Activated naive CD4-positive, alpha-beta T cell treated with anti-CD3 and anti-CD28 coated beads, Interleukin-2, amount 10 ng/mL, durations not matched to agents 7 days and 5 days (primary cell): ENCODE data around the gene MRPS18A.
"Not testable (repeated sequence)": the region's sequence is repeated elsewhere in the genome, so short reads cannot be mapped to it uniquely, and the experiment has no call there.

Source experiments
- CTCF ChIA-PET: fragments of 350-600 bp; sonication (Branson Sonifier 250); formaldehyde crosslinking; loops from one replicate; lab custom pipeline; 2021; ENCODE audit warnings: antibody characterized with exemption; lab: Charles Lee
- DNase-seq: peaks from one replicate; pipeline ENCODE4 v3.0.0-alpha.2; 2020
- H3K27ac Mint-ChIP-seq: one replicate; pipeline ENCODE4 v1.8.0; 2021; ENCODE audit warnings: mild to moderate bottlenecking, moderate library complexity, mixed read lengths
- H3K27me3 Mint-ChIP-seq: one replicate; pipeline ENCODE4 v1.8.0; 2021; ENCODE audit warnings: mild to moderate bottlenecking, mixed read lengths
- H3K36me3 Mint-ChIP-seq: one replicate; pipeline ENCODE4 v1.8.0; 2021; ENCODE audit warnings: mixed read lengths
- H3K4me1 Mint-ChIP-seq: one replicate; pipeline ENCODE4 v1.8.0; 2021; ENCODE audit warnings: mixed read lengths
- H3K4me3 Mint-ChIP-seq: one replicate; pipeline ENCODE4 v1.8.0; 2021; ENCODE audit warnings: mild to moderate bottlenecking, moderate library complexity, mixed read lengths
- H3K9me3 Mint-ChIP-seq: one replicate; pipeline ENCODE4 v1.8.0; 2021; ENCODE audit warnings: mixed read lengths

Gene MRPS18A

DNA sequence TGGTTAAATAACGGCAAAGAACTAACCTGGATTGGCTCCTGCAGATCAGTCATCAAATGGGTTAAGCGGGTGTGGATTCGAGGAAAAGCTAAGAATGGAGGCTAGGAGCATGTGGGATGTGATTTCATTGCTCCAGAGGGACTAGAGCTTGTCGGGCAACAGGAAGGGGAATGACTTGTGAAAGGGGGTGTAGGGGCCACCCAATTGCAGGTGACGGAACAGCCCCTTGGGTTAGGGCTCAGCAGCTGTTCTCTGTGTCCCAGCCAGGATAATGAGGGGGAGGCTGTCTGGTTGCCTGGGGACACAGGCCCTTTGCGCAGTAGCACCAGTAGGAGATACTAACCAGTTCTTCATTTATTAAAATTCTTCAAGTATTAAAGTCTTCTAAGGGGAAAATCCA is 25.0 kb upstream of the MRPS18A start:
- H3K4me3 Mint-ChIP-seq: no peak overlapping the region
- H3K4me1 Mint-ChIP-seq: peaks cover 7% of the 10 kb centered on the region
- H3K27ac Mint-ChIP-seq: no peak overlapping the region
- no peaks in the 10 kb centered on the region for H3K9me3 Mint-ChIP-seq
- H3K27me3 Mint-ChIP-seq: peaks cover 32% of the 10 kb centered on the region
- DNase-seq: no peak
- CTCF ChIA-PET: interaction anchor here (1.7 kb wide), 1 partner anchor 45 kb away, joined by 3 read pairs; no protein-coding TSS in a partner anchor
- no peaks in the 10 kb centered on the region for H3K36me3 Mint-ChIP-seq

DNA sequence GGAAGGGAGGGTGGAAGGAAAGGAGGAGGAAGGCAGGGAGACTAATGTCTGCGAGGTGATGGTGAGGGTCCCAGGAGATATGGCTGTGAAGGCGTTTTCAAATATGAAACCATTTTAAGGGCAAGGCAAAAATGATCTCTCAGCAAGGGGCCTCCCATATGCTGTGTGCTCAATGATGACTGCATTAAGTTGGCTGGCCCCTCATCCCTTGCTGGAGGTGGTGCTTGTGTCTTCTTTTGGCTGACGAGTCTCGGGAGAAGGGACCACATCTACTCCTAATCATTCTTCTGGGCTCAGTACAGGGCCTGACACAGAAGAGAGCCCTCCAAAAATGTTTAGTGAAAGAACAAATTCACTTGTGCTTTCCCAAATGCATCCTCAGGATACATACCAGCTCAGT is 23.0 kb upstream of the MRPS18A start:
- CTCF ChIA-PET: interaction anchor here (2.8 kb wide), 1 partner anchor 11 kb away, joined by 6 read pairs; no protein-coding TSS in a partner anchor

DNA sequence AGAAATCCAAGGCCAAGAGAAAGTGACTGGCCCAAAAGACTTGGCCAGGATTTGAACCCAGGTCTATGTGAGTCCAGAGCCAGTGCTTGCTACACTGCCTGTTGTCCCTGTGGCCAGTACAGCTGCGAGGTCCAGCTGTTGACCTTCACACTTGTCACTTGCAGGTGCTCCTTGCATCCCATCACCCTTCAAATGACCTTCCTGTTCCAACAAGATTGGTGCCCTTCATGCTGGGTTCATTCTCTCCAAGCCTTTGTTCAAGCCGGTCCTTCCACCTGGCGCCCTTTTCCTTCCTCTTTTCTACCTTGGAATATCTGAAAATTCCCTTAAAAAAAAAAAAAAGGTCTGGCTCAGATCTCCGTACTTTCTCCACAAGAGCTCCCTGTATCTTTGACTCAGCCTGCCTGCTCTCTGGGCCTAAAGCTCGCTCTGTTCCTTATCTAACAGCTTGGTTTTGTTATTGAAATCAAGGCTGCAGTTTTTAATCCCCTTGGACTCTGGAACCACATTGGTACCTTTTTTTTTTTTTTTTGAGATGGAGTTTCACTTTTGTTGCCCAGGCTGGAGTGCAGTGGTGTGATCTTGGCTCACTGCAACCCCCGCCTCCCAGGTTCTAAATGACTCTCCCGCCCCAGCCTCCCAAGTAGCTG is 22.2 kb upstream of the MRPS18A start:
- no peak overlapping the region for H3K4me3 Mint-ChIP-seq

More for the DNA sequence above, 23.0 kb upstream of the MRPS18A start:
- Mint-ChIP-seq H3K36me3 (no peaks in the 10 kb centered on the region), H3K9me3 (no peaks in the 10 kb centered on the region), H3K27ac (no peak overlapping the region), H3K27me3 (peaks cover 42% of the 10 kb centered on the region), H3K4me3 (no peak overlapping the region), H3K4me1 (peaks cover 7% of the 10 kb centered on the region)
- DNase-seq: no peak

DNA sequence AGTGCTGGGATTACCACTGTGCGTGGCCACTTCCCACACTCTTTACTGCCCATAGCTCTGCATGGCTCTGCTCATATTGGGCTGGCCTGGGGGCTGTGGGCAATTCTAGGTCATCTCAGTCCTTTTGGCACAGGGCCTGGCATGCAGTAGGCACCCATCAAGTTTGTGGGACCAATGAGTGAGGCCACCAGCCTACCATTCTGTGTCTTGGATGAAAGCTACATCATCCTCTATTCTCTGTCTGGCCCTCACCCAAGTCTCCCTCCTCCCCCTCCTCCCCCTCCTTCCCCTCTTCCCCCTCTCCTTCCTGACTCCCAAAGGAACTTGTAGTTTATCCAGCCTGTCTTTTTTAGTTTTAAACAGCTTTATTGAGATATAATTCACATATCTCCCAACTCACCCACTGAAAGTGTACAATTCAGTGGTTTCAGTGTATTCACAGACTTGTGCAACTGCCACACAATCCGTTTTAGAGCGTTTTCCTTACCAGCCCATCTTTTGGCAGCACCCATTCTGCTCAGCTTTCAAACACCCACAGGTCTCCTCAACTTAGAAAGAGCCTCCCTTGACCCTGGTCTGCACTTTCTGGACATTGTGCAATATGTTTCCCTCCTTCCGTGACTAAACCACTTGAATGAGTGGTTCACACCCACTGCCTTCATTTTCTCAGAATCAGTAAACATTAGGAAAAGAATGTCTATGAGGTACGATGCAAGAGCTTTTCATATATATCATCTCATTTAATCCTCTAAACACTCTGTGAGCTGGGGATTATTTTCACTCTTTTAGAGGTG is 21.5 kb upstream of the MRPS18A start:
- Mint-ChIP-seq H3K27ac (no peak overlapping the region), H3K9me3 (no peaks in the 10 kb centered on the region), H3K4me1 (peaks cover 7% of the 10 kb centered on the region), H3K27me3 (peaks cover 52% of the 10 kb centered on the region), H3K36me3 (no peaks in the 10 kb centered on the region), H3K4me3 (no peak overlapping the region)
- CTCF ChIA-PET: interaction anchor here (1.3 to 2.8 kb wide), 2 partner anchors 12 to 39 kb away, joined by 4 to 6 read pairs; no protein-coding TSS in a partner anchor
- no peak for DNase-seq

More for the DNA sequence above, 22.2 kb upstream of the MRPS18A start:
- Mint-ChIP-seq H3K36me3 (no peaks in the 10 kb centered on the region), H3K27ac (no peak overlapping the region), H3K27me3 (peaks cover 46% of the 10 kb centered on the region), H3K9me3 (no peaks in the 10 kb centered on the region), H3K4me1 (peaks cover 7% of the 10 kb centered on the region)
- CTCF ChIA-PET: interaction anchor here (1.3 to 2.8 kb wide), 2 partner anchors 12 to 40 kb away, joined by 4 to 6 read pairs; no protein-coding TSS in a partner anchor
- DNase-seq: no peak

GRCh38 chr6:43707767-43708166 is 20.2 kb upstream of the MRPS18A start:
- peaks cover 62% of the 10 kb centered on the region for H3K27me3 Mint-ChIP-seq
- no peaks in the 10 kb centered on the region for H3K9me3 Mint-ChIP-seq
- H3K4me3 Mint-ChIP-seq: no peak overlapping the region
- CTCF ChIA-PET: no interaction called here
- no peak for DNase-seq
- H3K4me1 Mint-ChIP-seq: peaks cover 7% of the 10 kb centered on the region
- H3K27ac Mint-ChIP-seq: no peak overlapping the region
- H3K36me3 Mint-ChIP-seq: no peaks in the 10 kb centered on the region

DNA sequence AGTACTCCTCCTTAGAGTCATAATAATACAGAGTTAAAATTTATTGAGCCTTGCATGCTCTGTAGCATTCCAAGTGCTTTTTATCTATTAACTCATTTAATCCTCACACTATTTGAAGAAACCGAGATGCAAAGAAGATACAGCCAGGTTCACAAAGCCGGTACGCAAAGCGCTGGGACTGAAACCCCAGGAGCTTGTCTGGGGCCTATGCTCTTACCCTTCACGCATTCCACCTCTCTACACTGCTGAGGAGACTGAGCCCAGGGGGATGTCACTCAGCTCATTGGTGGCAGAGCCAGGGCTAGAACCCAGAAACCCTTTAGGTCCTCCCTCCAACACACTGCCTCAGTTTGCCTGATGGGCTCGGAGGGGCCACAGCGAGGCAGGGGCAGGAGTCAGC is 19.7 kb upstream of the MRPS18A start:
- Mint-ChIP-seq H3K27ac (no peak overlapping the region), H3K4me3 (no peak overlapping the region), H3K27me3 (peaks cover 62% of the 10 kb centered on the region), H3K36me3 (no peaks in the 10 kb centered on the region), H3K4me1 (peaks cover 7% of the 10 kb centered on the region), H3K9me3 (no peaks in the 10 kb centered on the region)
- CTCF ChIA-PET: interaction anchor here (0.6 kb wide), 1 partner anchor 99 kb away, joined by 3 read pairs; no protein-coding TSS in a partner anchor
- DNase-seq: no peak

- peaks cover 64% of the 10 kb centered on the region for H3K27me3 Mint-ChIP-seq
- DNase-seq: no peak
Measured at GRCh38 chr6:43706788-43707187, 19.2 kb upstream of the MRPS18A start.

DNA sequence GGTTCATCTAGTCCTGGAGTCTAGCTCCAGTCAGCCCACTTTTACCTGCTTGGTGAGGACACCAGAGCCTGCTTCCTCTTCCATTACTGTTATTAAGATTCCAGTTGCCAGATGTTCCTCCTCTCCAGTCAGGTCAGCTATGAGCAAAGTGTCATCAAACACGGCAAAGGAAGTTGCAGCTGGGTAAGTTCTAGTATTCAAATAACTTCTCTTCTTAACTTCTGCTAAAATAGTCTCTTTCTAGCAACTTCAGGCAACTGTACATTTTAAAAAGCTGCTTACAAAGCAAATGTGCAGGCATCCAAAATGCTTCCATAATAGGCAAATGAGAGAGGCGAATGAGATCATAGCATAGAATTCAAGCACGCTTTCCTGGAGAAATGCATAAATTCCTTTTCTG is 18.4 kb upstream of the MRPS18A start:
- Mint-ChIP-seq H3K27ac (no peak overlapping the region), H3K4me1 (peaks cover 7% of the 10 kb centered on the region), H3K27me3 (peaks cover 62% of the 10 kb centered on the region), H3K36me3 (no peaks in the 10 kb centered on the region), H3K4me3 (no peak overlapping the region), H3K9me3 (no peaks in the 10 kb centered on the region)
- CTCF ChIA-PET: interaction anchor here (1.1 to 1.8 kb wide), 4 partner anchors 38 to 368 kb away, joined by 3 to 4 read pairs (median 4); no protein-coding TSS in a partner anchor
- DNase-seq: no peak

More at GRCh38 chr6:43706788-43707187, 19.2 kb upstream of the MRPS18A start:
- Mint-ChIP-seq H3K9me3 (no peaks in the 10 kb centered on the region), H3K27ac (no peak overlapping the region), H3K36me3 (no peaks in the 10 kb centered on the region), H3K4me3 (no peak overlapping the region), H3K4me1 (peaks cover 7% of the 10 kb centered on the region)
- CTCF ChIA-PET: interaction anchor here (0.6 to 1.3 kb wide), 3 partner anchors 39 to 368 kb away, joined by 3 to 4 read pairs (median 3); no protein-coding TSS in a partner anchor

DNA sequence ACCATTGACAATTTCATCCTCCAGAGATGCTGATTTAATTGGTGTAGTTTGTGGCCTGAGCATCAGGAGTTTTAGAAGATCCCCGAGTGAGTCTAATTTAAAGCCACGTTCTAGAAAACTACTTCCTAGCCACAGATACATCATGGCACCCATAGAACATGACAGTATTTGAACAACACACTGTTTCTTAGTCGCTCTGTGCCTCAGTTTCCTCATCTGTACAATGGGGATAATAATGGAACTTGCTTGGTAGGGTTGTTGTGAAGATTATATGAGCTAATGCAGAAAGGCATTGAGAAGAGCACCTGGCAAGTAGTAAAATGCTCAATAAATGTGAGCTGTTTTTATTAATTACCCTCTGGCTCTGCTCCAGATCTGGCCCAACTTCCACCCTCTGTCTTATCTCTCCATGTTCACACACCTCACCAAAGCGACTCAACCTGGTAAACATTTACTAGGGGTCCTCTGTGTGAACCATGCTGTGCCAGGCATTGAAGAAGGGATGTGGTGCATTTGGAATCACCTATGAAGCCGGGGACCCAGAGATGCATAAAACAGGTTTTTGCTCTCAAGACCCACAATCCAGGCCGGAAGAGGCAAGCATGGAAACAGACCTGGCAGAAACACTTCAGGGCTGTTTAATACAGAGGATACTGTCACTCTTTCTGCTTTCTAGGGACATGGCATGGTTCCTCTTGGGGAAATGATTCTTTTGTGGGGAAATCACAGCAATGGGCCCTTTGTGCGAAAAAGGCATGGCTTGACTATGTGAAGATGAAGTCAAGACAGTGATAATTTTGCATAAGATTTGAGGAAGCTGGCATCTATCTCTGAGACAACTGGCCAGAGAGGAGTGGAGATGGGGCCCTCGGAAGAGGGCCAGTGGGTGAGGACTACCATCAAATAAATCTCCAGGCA is 16.2 kb upstream of the MRPS18A start:
- Mint-ChIP-seq H3K36me3 (no peaks in the 10 kb centered on the region), H3K9me3 (no peaks in the 10 kb centered on the region), H3K4me3 (no peak overlapping the region), H3K4me1 (no peaks in the 10 kb centered on the region), H3K27ac (no peak overlapping the region), H3K27me3 (peaks cover 78% of the 10 kb centered on the region)
- no peak for DNase-seq
- CTCF ChIA-PET: no interaction called here

DNA sequence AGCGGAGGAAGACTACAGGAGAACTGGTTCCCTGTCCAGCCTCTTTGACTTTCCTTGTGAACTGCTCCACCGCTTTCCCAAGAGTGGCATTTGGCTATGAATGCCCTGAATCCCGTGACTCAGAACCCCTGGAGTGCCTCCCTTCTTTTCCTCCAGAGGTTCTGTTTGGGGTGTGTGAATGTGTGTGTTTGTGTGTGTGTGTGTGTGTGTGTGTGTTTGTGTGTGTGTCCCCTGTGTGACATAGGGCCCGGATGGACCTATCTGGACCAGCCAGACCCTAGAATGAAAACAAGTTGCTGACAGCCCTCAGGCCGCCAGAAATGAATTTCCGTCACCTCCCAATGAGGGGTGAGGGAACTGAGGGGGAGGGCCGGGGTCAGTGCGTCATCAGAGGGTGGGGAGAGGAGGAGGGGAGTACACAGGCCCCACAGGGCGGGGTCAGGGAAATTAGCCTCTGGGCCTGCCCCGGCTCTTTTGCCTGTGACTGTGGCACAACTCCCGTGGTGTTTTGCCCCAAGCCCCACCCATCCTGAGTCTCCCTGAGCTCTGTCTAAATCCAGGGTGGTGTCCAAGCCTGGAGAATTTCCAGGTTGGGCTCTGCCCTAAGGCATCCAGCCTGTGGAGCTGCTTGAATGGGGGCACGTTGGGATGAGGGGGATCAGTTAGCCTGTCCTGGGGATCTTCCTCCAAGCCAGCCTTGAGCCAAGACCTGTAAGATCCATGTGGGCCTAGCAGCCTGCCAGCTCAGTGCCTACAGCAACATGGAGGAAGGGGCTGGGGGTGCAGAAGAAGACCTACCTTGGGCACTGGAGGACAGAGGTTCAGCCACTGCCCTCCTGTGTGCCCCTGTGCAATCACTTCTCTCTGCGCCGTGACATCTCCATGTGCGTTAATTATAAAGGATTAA is 15.2 kb upstream of the MRPS18A start:
- no peak overlapping the region for H3K4me3 Mint-ChIP-seq
- DNase-seq: peak; percentile 40
- no peaks in the 10 kb centered on the region for H3K9me3 Mint-ChIP-seq
- H3K27ac Mint-ChIP-seq: no peak overlapping the region
- H3K27me3 Mint-ChIP-seq: peaks cover 85% of the 10 kb centered on the region
- CTCF ChIA-PET: no interaction called here
- H3K36me3 Mint-ChIP-seq: no peaks in the 10 kb centered on the region
- no peaks in the 10 kb centered on the region for H3K4me1 Mint-ChIP-seq

DNA sequence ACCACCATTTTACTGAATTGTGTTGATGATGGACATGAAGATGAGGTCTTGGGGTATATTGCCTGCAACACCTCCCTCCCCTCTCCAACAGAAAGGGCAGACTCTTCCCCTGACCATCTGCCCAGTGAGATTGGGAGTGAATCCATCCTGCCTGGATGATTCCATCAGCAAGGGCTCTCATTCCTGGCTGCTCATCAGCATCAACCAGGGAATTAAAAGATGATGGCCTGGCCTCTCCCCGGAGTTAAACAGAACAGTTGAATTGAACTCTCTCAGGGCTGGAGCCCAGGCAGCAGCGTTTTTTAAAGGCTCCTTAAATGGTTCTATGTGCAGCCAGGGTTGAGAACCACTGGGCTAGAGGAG is 14.6 kb upstream of the MRPS18A start:
- Mint-ChIP-seq H3K27ac (no peak overlapping the region), H3K4me3 (no peak overlapping the region), H3K9me3 (no peaks in the 10 kb centered on the region), H3K4me1 (no peaks in the 10 kb centered on the region), H3K27me3 (peaks cover 84% of the 10 kb centered on the region), H3K36me3 (no peaks in the 10 kb centered on the region)
- CTCF ChIA-PET: no interaction called here
- no peak for DNase-seq

- CTCF ChIA-PET, H3K4me3 Mint-ChIP-seq, DNase-seq: not testable (repeated sequence)
Measured at GRCh38 chr6:43700939-43701560, 13.5 kb upstream of the MRPS18A start.

More at GRCh38 chr6:43700939-43701560, 13.5 kb upstream of the MRPS18A start:
- H3K4me1 Mint-ChIP-seq, H3K36me3 Mint-ChIP-seq, H3K27ac Mint-ChIP-seq, H3K9me3 Mint-ChIP-seq: not testable (repeated sequence)
- peaks cover 79% of the 10 kb centered on the region for H3K27me3 Mint-ChIP-seq
